GM21447 (cell line): ENCODE data around the gene CTNNBIP1.

Experiments used
- ATAC-seq: cut with Tn5 transposase; IDR thresholded peaks from one replicate; pipeline ENCODE4 v1.9.1; 2021; ENCODE audit not compliant: unreplicated experiment

Gene CTNNBIP1

DNA sequence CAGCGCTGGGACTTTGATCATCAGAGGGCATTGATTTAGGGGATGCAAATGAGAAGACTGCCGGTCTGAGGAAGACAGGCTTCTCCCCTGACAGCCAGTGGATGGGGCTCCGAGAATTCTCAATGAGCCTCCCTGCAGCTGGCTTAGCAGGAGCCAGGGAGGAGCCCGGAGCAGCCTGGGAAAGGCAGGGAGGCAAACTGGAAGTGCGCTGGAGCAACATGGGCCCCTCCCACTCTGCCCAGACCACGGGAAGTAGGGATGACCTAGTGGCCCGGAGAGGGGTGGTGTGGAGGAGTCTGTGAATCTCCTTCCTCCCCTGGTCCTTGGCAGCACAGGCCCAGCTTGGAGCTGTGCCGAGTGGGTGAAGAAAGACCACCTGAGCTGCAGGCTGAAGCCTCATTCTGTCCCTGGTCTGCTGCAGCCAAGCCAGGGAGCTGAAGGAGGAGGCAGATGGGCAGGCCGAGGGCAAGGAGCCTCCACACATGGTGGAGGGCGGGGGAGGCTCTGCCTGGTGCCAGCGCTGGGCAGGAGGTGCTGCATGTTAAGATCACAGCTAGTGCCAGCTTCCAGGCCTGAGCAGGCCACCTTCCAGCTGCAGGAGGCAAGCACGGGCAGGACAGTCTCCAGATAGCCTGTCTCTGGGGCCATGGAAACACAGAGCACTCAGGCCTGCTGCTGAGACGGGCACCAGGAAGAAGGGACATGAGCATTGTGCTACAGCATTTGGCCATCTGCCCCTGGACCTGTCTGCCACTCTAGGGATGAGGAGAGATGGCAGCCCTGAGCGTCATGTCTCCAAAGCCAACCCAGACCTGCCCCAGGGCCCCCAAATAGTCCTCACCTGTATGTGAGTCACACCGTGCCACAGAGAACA is 74.1 kb downstream of the CTNNBIP1 start:
- ATAC-seq = no peak

DNA sequence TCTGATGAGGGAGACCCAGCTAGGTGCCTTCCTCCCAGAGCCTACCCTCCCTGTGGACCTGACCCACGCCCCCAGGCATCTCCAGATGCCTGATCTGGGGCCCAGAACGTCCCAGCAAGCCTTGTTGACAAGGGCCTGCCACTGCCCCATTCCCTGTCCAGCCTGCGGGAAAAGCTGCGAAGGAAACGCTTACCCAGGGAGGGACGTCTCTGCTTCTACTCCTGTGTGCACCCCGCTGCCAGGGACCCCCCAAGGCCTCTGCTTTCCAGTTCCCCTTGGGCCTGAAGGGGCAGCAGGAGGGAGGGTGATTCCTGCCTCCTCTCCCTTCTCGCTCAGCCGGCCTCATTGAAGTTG is 74.7 kb downstream of the CTNNBIP1 start:
- no peak for ATAC-seq

DNA sequence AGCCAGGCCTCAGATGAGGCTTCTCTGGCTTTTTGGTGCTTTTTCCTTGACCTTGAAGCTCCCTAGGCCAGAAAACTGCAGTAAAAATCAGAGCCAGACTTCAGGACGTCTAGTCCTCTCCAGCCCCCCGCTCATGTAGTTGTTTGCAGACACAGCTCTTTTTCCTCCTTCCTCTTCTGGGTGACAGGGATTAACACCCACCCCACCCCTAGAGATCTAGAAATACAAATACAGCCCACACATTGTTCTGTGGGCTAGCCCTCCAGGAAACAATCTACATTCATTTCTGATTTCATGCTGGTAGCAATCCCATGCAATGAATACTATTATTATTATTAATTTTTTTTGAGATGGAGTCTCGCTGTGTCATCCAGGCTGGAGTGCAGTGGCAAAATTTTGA is 76.4 kb downstream of the CTNNBIP1 start:
- ATAC-seq = no peak

DNA sequence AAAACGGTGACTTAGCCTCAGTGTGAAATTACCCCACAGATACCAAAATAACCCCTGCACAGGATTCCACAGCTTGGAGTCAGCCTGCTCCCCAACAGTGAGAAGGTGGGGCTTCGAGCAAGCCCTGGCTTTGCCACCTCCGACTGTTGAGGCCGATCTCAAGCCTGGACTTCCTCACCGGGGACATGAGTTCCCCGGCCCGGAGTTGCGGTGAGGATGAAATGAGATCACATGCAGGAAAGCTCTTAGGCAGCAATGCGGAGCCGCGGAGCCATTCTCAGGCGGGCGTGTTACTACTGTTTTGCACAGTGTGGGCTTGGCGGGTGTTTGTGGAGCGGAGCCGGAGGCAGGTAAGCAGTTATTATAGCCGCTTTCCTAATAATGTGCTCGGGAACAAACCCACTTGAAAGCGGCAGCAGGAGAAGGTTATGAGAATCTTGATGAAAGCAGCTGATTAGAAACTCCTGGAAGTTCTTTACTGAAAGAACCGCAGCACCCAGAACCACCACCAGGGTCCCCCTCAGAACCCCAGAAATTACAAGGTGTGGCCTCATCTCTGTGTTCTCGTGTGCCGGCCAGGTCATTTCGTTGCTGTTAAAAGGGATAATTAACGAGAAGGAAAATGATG is 82.4 kb downstream of the CTNNBIP1 start:
- no peak for ATAC-seq

DNA sequence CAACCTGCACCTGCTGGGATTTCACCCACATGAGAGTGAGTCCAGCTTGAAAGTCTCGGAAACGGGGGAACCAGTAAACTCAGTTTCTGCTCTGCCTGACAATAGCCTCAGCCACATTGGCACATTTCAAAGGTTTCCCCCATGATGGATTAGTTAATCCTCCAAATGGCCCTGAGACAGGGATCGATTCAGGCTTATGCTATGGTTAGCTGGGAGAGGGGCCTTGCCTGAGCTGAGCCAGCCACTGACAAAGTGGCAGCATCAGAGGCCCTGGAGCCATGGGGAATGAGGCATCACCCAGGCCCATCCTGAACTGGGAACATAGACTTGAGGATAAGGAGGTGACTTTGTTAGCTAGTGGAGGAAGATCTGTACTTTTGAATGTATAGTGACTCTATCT is 83.5 kb downstream of the CTNNBIP1 start:
- no peak for ATAC-seq

DNA sequence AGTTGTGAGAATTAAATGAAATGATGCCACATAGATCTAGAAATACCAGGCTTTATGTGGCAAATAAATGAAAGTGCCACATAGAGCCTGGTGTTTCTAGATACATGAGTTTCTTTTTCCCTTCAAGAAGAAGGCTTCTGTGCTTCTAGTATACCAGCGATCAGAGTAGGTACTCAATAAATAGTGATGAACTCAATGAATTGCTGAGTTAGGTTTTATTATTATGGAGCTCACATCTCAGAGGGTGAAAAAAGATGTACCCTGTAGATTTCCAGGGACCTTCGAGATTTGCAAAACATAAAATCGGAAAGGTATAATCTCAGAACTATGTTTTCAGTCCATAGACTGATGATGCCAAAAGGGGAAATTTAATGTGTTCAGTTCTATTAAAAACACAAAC is 84.0 kb downstream of the CTNNBIP1 start:
- ATAC-seq = no peak

DNA sequence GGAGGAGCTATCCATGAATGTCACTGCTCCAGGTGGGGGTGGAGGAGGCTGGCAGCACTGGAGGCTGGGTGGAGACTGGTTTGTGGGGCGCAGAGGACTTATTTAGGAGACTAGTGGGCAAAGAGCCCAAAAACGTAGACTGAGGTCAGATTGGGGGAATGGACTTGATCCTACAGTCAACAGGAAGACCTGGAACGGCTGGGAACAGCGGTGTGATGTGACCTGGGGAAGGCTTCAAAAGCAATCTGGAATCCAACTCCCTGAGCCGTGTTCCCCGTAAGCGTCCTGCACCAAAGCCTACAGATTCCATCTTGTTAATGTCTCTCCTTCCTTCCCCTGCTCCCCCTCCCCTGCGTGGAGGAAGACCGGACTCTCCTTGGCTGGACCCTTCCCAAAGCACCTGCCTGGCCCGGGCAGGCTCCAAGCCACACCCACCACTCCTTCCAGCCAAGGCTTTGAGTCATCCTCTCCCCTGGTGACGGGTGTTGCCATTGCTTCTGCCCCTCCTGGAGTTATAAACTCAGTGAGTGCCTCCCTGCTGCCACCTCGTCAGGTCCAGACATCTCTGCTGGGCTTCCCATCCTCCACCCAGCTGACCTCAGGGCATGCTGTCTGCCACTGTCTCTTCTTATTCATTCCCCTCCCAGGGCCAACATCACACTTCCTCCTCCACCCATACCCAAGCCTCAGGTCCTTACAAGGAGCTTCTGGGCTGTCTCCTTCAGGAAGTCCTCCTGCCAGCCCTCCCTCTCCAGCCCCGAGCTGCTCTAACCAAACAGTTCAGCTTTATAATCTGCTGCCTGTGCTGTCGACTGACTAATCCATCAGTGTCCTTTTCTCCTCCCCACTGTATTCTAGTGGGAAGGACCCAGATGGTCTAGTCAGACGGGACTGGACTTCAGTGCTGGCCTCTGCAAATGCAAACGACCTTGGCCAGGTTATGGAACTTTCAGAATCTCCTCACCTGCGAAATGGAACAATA is 84.7 kb downstream of the CTNNBIP1 start:
- ATAC-seq = no peak

DNA sequence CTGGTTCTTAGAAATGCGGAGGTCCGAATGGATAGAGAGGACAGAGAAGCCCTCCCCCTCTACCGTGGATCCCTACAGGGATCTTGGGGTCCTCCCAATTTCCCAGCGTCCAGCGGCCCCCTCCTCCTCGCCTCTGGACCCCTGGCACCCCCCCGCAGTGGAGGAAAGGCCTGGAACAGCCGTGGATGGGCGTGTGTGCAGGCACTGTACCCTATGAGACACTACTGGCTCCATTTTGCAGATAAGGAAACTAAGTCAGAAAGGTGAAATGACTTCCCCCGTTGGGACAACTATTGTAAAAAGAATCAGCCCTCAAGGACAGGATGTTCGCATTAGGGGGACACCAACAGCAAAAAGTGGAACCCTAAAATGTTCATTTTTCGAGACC is 85.4 kb downstream of the CTNNBIP1 start:
- ATAC-seq = no peak

DNA sequence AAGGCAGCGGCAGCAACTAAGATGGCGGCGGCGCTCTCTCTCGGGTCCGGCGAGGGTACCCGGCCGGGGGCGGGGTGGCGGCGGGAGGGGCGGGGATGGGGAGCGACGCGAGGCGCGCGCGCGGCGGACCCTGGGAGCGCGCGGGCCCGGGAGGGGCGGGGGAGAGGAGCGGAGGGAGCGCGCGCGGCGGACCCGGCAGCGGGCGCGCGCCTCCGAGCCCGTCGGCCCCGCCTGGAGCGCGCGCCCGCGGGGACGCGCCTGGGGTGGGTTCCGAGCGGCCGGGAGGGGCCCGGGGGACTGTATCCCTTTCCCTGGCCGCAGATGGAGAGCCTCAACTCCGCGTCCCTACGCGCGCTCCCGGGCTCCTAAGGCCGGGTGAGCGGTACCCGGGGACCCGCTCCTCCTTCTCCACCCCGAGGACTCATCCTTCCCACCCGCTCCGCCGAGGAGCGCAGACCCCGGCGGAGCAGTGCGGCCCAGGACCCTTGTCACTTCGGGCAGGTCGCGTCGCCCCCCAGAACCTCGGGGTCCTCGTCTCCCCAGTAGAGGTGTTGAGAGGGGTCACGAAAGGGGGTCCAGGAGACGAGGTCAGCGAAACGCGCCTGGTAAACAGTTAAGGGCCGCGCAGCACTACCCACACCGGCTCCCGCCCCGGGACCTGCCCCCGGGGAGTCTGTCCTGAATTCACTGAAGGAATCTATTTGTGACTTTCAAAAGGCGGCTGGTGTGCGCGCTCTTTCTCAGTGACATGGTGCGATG is 85.9 kb downstream of the CTNNBIP1 start, which contains the start of gene CLSTN1:
Gene CLSTN1, minus strand, starts transcription at position 23 of the 759 bp plus-strand sequence. CDS start 232 bp downstream, outside the sequence.
- ATAC-seq = peak; percentile 50

DNA sequence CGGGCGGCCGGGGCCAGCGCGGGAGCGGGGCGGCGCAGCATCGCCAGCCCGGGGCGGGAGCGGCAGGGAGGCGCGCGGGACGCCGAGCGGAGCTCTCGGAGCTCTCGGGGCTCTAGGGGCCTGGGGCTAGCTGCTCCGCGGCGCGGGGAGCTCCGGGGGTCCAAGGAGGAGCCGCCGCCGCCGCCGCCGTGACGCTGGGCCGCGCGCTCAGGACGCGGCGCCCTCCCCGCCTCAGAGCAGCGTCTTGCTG is 86.5 kb downstream of the CTNNBIP1 start:
- ATAC-seq = peak; percentile 9

DNA sequence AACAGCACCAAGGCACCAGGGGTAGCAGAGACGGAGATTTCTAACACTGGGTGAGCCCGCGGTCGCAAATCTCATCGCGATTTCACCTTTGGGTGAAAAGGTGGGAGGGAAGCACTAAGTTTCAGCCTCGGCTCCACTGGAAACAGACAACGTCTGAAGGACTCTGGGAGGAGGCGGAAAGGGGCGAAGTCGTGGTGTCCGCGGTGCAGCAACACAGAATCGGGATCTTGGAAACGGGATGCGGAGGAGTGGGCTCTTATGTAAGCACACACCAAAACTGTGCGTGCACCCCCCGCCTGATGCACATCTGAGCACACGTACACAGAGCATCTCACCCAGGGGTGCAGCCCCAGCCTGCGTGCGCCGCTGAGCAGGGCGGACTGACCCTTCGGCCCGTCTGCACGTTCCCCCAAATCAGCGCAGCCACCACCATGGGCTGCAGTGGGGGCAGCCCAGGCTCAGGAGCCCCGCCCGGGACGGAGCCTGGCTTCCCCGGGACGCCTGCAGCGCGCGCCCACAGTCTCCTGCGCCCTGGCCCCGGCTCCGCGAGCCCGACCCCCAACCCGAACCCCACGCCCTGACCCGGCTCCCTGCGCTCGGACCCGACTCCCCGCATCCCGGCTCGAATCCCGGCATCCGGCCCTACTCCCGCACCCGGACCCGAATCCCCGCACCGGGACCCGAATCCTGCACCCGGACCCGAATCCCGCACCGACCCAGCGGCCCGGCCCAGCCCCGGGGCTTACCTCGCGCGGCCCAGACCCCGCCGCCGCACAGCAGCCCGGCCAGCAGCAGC is 87.0 kb downstream of the CTNNBIP1 start:
- ATAC-seq = no peak

DNA sequence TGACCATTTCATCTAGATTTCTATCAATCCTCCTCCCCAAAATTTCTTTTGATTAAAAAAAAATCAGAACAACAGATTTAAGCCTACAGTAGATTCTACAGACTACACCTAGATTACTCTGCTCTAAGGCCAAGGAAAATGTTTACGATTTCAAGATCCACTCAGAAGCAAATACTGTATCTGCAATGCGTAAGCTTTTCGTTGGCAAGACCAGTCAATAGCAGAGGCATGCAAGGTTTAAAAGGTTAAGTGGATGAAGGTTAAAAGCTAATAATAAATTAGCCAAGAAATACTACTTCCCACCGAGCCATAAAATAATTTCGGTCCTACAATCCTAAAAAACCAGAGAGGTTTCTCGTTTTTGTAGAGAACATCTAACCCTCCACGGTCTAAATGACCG is 87.6 kb downstream of the CTNNBIP1 start:
- no peak for ATAC-seq

DNA sequence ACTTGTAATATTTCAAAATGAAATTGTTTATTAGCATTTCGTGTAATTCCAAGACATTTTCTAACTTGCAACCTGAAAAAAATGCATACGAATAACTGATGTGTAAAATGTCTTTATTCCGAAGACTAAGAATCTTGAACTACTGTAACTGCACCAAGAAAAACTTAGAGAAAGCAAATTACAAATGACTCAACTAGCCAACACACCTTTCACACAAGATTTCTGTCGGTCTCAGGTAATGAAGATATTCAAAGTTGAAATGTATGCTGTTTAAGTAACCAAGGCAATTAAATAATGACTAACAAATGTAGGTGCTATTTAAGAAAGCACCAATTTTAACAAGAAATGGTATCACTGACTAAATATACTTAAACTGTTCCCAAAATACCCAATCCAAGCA is 88.4 kb downstream of the CTNNBIP1 start:
- no peak for ATAC-seq

DNA sequence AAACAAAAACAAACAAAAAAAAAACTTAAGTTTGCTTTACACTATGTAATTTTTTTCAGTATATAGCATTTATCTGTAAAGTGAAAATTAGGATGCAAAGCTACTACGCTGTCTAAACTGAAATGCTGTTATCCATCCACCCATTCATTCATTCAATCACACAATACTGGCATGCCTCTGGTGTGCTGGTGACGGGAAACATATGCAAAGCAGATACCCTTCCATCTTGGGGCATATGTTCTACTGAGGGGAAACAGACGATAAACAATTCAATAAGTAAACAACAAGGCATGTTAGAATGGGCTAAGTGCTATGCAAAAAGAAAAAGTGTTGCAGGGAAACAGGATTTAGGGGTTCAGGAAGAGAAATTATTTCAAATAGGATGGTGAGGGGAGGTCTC is 89.5 kb downstream of the CTNNBIP1 start:
- ATAC-seq = no peak

DNA sequence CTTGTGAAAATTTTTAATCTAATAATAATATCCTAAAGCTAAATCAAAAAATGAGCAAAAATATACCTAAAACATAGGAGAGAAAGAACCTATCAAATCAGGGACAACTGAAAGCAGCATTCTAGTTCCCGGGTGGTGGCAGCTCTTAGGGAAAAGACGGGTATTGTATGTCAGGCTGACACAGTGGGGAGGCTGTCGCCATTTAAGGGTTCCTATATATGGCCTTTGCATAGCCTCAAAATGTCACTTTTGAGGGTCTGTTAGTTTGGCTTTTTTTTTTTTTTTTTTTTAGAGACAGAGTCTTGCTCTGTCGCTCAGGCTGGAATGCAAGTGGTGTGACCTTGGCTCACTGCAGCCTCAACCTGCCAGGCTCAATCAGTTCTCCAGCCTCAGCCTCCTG is 92.3 kb downstream of the CTNNBIP1 start:
- ATAC-seq = no peak

DNA sequence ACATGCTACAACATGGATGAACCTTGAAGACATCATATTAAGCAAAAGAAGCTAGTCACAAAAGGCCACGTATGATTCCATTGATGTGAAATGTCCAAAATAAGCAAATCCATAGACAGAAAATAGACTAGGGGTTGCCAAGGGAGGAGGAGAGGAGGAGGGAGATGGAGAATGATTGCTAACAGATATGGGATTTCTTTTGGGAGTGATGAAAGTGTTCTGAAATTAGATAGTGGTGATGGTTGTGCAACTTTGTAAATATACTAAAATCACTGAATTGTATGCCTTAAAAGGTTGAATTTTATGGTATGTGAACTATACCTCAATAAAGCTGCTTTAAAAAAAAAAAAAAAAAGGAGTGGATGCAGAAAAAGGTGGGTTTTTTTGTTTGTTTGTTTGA is 93.9 kb downstream of the CTNNBIP1 start:
- ATAC-seq = no peak

DNA sequence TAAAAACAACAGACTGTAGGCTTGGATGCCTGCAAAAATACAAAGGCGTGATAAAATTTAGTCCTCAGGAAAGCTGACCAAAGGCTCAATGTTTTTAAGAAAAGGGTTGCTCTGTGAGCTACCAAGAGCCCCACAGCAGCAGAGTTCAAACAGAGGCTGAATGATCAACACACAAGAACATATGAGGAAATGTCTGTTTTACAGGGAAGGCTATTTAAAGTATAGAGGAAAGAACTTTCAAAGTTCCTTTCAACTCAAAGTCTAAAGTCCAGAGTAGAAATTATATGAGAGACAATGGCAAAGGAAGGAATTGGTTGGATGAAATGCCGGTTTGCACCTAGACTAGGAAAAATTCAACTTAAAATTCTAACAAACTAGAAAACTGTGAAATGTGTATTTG is 94.9 kb downstream of the CTNNBIP1 start:
- ATAC-seq = no peak

DNA sequence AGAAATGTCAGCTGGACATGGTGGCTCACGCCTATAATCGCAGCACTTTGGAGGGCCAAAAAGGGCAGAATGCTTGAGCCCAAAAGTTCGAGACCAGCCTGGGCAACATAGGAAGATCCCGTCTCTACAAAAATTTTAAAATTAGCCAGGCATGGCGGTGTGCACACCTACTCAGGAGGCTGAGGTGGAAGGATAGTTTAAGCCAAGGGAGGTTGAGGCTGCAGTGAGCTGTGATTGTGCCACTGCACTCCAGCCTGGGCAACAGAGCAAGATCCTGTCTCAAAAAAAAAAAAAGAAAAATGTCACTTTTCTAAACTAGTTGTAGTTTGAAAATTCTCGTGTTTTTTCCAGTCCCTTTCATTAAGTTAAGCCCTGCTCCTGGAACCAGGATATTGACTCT is 95.5 kb downstream of the CTNNBIP1 start:
- ATAC-seq = no peak

DNA sequence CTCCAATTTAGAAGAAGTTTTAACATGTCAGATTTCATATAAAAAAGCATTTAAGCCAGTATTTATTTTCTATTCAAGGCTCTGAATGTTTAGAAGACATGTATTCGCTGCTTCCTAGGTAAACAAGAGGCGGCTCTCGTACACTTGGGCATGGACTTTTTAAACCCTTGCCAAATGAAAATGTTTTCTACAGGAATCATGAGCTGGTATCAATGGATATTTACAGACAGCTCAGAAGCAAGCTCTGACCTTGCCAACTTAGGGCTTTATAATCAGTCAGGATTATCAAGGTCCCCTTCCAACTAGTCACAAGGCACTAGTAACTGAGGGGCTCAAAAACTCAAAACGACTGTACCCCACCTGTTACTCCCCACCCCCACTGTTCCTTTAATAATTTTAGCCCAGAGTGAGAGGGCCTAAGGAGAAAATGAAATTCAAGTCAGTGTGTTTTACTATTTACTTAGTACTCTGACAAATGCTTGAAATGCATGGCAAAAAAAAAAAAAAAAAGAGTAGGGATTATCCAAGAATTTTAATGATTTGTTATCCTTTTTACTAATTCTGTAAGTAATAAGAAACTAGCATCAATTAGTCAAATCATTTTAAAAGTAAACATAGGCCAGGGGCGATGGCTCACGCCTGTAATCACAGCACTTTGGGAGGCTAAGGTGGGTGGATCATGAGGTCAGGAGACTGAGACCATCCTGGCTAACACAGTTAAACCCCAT is 98.7 kb downstream of the CTNNBIP1 start:
- ATAC-seq = no peak

DNA sequence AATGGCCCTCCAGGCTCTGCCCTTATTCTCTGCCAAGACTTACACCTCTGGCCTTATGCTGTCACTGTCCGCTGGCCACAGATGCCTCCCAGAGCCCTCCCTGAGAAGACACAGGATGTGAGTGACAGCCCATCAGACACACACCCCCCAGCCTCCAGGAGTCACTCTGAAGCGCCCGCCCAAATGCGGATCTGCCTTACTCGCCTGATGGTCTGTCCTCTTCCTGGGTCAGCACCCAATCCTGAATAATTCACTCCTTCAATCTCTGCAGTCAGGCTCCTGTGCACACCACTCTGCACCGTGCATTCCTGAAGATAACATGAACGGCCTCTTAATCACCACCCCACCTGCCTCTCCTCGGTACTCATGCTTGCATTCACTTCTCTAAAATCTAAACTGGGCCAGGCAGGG is 101.0 kb downstream of the CTNNBIP1 start:
- no peak for ATAC-seq
